HG03095 (cell line): ENCODE results near the gene SLC2A9.
A peak's percentile ranks its signal among the peaks of the same experiment; 100 is the strongest.
"Not testable (repeated sequence)": the region's sequence is repeated elsewhere in the genome, so short reads cannot be mapped to it uniquely, and the experiment has no call there.

Experiments
- ATAC-seq: cut with Tn5 transposase; IDR thresholded peaks from one replicate; pipeline ENCODE4 v1.9.1; 2021; ENCODE audit warnings: moderate library complexity; ENCODE audit not compliant: unreplicated experiment

The SLC2A9 gene

DNA sequence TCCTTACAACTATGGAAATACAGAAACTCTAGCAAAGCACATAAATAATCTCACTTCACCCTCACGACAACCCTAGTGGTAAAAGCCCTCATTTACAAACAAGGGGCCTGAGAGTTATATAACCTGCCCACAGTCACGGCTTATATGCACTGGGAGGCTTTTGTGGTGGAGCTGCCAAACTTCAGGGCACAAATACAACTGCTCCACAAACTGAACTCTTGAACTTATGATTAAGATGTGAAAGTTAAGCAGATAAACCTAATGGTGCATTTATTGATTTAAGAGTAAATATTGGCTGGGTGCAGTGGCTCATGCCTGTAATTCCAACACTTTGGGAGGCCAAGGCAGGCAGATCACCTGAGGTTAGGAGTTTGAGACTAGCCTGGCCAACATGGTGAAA is 19.0 kb downstream of the SLC2A9 start:
- no peak for ATAC-seq

DNA sequence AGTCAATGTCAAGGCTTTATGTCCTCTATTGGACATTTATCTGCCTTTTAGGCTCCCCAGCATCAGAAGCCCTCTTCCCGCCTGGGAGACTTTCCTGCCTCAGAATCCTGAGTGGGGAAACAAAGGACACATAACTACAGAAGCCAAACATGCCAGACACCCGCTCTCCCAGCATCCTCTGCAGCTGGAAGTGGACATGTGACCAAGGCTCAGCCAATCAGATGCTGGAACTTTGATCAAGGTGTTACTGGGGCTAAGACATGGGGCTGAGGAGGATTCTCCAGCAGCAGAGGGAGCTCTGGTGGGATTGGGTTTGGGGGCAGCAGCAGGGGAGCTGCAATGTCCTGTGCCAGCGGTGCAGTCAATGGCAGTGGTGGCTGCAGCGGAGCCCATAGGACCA is 19.5 kb downstream of the SLC2A9 start:
- ATAC-seq = no peak

- ATAC-seq = peak; percentile 41
These were observed 21.2 kb downstream of the SLC2A9 start for GRCh38 chr4:9999956-10000561.

GRCh38 chr4:9997886-9998285 is 23.4 kb downstream of the SLC2A9 start:
- no peak for ATAC-seq

GRCh38 chr4:9996319-9997110 is 24.8 kb downstream of the SLC2A9 start:
- no peak for ATAC-seq

- peak; percentile 54 for ATAC-seq
These were observed 26.9 kb downstream of the SLC2A9 start for GRCh38 chr4:9994246-9994847.

DNA sequence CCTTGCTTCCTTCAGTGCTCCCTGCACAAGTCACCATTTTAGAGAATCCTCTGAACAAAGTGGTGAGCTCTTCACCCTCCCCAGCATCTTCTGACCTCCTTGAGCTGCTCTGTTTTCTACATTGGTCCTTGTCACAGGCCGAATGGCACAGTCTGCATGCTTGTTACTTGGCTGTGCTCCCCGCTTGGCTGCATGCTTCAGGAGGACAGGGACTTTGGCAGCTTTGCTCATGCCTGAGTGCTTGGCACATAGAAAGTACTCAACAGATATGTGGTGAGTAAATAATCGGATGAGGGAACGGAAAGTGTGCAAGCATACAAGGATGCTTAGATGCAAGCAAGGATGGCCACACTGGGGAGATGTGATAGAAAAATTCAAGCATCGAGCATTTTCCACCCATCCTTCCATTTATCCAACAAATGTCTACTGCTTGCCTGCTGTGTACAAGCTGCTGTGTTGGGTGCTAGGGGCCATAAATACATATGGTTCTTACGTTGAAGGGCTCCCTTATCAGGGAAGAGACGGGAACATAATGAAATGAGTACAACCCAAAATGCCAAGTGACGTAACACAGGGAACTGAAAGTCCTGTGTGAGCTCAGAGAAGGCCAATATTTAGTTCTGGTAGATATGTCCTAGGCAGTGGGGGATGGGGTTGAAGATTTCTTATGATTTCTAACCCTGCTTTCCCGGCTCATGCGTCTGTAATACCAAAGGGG is 31.2 kb downstream of the SLC2A9 start:
- ATAC-seq = no peak

GRCh38 chr4:9988933-9989332 is 32.4 kb downstream of the SLC2A9 start:
- ATAC-seq = no peak

GRCh38 chr4:9988363-9988749 is 32.9 kb downstream of the SLC2A9 start:
- ATAC-seq = no peak

GRCh38 chr4:9987749-9988362 is 33.4 kb downstream of the SLC2A9 start:
- peak; percentile 67 for ATAC-seq

GRCh38 chr4:9984621-9985020 is 36.7 kb downstream of the SLC2A9 start:
- ATAC-seq = no peak

DNA sequence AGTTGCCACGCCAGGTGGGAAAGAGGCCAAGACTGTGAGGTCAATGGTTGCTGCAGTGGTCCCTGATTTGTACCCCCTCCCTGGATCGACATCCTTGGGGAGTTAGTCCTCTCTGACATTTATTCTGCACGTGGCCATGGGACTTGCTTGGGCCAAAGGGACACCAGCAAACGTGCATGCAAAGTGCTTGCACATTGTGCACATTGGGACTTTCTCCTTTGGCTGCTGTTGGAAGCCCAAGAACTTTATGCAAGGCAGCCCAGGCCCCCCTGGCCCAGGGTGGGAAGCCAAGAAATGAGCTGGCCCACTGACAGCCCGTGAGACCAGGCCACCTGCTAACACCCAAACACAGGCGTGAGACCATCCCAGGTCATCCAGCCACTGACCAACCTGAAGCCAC is 38.1 kb downstream of the SLC2A9 start:
- no peak for ATAC-seq

GRCh38 chr4:9981899-9982298 is 39.4 kb downstream of the SLC2A9 start:
- ATAC-seq = not testable (repeated sequence)

GRCh38 chr4:9980898-9981297 is 40.4 kb downstream of the SLC2A9 start:
- ATAC-seq = no peak

DNA sequence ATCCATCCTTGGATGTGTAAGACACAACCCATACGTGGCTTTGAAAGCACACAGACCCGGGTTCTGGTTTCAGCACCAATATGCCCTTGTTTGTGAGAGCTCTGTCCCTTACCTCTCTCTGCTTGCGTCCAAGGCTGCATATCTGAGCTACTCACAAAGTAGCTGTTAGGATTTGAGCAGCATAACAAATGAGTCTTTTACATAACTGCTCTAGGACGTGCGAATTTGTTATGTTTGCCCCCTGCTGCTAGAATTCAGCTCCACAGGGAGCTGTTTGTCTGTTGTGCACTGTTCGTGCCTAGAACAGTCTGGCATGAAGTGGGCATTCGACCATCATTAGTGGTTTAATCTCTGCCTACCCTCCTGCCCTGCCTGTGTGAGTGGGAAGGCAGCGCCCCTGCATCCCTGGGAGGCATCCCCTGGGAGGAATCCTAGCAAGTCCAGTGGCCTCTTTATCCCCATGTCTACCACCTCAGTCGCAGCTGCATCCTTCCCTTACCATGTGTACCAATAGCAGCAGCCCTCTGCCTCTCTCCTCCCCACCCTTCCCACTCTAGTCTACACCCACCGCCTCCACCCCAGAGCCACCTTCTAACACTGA is 42.1 kb downstream of the SLC2A9 start:
- no peak for ATAC-seq

GRCh38 chr4:9977518-9978031 is 43.7 kb downstream of the SLC2A9 start:
- ATAC-seq = no peak

GRCh38 chr4:9976781-9977180 is 44.5 kb downstream of the SLC2A9 start:
- ATAC-seq = no peak

GRCh38 chr4:9976293-9976692 is 45.0 kb downstream of the SLC2A9 start:
- no peak for ATAC-seq

GRCh38 chr4:9971711-9972110 is 49.6 kb downstream of the SLC2A9 start:
- no peak for ATAC-seq

DNA sequence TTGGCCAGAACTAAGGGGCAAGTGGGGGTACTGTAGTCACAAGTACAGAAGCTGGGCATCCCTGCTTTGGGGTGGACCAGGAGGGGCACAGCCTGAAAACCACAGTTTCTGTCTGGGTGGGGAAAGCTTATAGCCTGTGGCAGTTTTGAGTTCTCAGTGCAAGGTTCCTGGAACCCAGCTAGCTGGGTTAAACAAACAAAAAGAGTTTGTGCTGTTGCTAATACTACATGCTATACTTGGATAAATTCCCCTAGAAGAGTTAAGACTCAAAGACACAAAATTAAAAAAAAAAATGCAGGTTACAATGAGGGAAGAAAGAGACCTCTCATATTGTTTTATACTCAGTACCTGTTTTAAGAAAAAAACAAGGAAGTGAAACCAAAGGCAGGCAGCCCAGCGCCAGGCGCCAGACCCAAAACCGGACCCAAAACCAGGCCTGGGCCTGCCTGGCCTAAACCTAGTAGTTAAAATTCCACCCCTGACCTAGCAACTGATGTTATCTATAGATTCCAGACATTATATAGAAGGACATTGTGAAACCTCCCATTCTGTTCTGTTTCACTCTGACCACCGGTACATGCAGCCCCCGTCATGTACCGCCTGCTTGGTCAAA is 50.8 kb downstream of the SLC2A9 start:
- ATAC-seq = peak; percentile 79
